ENCODE results near the gene KLF15.

Gene KLF15

DNA sequence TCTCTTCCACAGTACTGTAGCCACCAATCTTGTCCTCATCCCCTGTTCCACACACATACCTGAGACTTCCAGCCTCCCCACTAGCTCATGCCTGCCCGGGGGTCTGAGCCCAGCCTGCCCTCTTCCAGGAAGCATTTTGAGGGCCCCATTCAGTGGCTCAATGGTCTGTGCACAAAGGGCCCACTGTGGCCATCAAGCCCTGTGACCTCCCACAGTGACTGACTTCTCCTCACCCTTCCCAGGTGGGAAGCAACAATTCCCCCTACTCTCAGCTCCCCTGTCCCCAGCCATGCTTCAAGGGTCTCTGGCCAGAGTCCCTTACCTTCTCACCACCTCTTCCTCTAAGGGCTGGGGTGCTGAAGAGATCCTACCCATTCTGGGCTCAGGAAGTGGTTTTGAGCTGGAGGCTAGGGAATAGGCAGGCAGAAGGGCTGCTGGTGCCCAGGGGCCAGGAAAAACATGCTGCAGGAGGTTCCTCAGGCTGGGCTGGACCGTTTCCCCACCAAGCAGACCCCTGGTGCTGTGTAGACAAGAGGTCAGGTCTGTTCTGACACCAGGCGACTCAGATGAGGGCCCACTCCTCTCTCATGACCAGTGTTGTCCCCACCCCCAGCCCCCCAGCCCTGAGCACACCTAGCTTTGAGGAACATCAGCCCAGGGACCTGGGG, 3.0 kb upstream of the KLF15 start:
- no peak for DNase-seq

DNA sequence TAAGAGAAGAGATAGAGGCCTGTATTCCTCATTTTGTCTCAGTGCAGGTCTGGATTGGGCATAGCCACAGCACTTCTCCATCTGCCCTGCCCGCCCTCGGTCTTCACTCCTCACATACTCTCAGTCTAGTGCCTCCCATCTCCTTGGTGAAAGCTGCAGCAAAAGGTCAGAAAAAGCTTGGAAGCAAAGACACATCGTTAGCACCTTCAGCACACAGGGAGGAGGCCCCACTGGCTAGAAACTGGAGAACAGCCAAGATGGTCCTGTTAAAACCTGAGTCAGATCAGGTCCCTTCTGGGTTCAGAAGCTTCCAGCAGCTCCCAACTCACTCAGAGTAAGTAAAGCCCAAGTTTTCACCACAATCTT, 1.6 kb upstream of the KLF15 start:
- no peak for DNase-seq

DNA sequence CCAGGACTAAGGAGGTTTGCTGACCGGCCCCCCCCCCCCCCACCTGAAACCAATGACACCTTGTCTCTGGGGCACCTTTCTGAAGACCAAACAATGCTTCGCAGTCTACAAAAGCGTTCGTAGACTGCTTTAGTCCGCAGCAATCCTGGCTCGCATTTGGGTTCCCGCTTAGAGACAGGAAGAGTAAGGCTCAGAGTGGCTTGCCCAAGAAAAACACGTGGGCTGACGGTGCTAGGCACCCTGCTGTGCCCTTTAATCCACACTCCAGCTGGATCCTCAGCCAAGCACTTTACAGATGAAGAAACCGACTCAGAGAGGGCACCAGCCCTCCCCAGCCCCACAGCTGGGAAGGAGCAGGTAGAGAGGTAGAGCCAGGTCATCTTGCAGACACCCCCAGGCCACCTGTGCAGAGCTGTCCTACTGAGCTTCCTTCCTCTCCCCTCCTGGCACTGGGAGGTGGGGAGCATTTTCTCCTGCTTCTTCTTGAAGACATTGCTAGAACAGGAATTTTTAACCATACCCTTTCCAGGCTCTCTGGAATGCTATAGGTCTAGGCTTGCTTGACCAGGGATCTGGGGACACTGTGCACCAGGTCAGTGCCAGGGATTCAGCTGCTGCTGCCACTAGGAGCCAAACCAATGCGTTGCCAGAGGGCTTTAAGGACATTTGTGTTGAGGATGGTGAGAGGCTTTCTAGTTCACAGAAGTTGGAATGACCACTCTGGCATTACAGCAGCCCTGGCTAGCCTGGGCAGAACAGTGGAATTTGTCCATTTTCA, 1.0 kb upstream of the KLF15 start:
- peak; percentile 79 for DNase-seq

DNA sequence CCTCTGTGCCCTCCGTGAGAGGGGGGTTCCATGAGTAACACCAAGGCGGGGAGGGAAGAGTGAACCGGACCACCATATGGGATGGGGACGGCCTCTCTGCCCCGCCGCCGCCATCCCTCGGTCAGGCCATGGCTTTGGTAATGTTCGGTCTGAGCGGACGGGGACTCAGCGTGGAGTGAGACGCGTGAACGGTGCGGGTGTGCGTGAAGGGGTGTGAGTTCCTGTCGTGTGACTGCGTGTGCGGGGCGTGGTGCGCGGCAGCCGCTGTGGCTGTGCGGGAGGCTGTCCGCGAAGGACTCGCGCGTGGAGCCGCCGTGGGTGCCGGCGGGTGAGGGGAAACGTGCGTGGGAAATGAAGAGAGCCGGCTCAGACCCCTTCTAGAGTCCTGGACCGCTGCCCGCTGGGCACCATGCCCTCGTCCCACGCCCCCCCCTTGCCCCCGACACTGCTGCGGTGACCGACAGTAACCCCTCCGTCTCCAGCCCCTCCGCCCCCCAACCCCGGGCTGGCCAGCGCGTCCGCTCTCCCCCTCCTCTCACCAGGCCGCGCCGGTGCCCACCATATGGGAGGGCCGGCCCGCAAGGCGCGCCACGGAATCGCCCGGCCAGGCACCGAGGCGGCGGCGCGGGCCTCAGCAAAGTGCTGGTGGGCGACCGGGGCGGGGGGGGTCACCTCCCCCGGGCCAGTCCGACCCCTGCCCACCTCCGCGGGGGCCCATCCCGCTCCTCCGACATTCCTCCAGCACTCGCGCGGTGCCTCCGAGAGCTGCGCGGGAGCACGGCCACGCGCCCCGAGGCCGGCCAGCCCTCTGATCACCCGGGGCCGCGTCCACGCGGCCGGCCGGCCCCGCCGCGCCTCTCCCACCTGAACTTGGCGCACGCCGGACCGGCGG, 589 bp downstream of the KLF15 start:
- peak; percentile 55 for DNase-seq

DNA sequence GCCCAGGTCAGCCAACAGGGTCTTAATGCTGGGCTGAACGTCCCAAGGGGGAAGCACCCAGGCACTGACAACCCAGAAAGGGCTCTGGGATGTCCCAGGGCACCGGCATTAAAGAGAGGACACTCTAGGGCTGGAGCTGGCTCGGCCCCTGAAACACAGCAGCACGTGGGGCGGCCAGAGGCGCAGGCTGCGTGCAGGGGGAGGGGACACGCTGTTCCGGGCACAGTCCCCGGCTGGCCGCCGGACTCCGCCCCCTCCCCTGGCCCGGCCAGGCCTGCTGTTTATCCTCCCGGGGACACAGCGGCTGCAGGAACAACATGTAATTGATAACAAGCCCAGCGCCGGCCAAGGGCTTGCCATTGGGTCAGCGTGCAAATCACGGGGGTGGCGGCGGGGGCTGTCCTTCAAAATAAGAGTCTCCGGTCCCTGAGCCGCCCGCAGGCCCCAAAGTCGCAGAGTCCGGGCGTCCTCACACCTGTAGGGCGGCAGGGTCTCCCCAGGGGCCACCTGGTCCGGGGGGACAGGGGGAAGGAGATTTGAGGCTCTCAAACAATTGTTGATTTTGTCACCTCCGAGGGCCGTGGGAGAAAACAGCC, 1.3 kb downstream of the KLF15 start:
- peak; percentile 88 for DNase-seq

DNA sequence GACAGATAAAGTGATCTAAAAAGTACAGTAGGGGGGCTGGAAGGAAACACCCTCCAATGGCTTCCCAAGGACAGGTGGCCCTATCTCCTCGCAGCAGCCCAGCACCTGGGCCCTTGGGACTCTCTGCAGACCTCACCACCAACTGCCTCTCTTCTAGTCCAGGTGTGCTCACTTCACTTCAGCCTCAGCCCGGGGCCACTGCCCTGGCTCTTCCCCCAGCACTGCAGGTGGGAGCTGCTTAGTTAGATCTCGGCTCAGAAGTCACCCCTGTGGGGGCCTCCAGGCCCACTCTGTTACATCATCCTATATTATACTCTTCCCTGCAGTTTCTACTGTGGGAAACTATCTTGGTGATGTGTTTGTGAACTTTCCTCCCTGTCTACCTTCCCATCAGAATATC, 2.0 kb downstream of the KLF15 start:
- peak; percentile 47 for DNase-seq

DNA sequence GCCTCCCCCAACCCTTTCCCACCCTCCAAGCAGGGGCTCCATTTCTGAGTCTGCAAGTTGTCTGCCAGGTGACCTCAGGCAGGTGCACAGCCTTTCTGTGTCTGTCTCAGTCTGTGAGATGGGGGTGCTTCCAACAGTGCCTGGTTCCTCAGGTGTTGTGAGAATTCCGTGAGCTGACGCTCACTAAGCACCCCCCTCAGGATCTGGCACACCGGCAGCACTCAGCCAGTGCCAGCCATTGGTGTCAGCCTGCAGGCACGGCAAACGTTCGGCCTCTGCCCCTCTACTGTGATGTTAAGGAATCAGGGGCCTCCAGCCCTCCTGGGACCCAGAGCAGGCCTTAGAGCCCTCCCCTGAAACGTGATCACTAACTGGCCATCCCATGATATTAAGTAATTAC, 2.4 kb downstream of the KLF15 start:
- DNase-seq = no peak

DNA sequence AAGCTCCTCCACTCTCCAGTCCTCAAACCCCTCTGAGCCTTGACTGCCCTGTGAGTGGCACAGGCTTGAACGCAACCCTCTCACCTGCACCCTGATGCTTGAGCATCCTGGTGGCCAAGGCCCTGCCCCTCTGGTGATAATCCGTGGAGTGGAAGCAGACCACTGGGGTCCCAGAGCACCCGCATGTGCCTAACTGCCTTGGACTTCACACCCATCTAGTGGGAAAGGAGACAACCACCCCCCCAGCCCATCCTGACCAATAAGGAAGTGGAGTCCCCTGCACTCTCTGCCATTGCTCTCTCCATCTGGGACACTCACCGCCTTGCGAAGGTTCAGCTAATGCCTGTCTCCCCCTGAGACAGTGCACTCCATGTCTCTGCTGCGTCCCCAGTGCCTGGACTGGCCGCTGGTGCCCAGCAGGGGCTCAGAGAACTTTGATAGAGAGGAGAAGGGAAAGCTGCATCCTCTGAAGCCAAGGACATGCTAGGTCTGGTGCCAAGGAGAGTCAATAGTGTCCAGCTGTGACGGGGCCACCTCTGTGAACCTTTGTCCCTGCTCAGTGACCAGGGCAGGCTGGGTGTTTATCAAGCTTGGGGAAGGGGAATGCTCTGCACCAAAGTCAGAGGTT, 3.4 kb downstream of the KLF15 start:
- no peak for DNase-seq

DNA sequence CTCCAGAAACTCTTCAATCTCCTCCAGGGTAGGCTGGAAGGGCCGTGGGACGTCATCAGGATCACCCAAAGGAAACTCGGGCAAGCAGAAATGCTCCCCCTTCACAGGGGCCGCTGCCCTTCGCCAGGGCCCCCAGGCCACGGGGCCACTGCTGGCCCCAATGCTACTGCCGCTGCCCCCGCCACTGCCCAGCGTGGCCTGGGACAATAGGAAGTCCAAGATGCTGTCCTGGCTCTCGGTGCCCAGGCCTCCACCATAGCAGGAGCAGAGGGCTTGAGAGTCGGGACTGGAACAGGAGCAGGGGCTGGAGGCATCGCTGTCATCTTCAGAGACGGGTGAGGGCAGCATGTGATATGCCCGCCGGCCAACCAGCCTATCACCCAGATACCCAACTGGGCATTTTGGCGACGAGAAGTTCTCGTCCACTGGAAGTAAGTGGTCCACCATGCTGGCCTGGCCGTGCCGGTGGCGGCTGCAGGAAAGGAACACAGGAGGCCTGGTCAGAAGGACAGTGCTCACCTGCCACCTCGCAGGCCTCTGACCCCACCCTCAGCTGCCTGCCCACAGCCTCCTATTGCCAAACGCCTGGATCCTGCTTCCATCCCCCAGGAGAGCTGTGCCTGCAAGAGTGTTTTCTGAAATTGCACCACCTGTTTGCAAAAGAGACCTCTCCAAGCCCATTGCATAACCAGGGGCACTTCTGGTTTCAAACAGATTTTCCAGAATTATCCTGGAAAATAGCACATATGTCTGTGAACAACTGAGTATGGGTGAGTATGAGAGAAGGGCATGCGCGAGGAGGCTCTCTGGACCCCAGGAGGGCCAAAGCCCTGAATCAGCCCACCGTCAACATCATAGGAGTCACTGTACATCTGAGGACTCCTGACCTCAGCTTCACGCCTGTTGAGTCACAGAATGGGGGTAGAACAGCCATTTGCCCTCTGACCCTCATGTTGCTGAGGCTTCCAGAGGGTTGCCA, 4.4 kb downstream of the KLF15 start:
- no peak for DNase-seq

DNA sequence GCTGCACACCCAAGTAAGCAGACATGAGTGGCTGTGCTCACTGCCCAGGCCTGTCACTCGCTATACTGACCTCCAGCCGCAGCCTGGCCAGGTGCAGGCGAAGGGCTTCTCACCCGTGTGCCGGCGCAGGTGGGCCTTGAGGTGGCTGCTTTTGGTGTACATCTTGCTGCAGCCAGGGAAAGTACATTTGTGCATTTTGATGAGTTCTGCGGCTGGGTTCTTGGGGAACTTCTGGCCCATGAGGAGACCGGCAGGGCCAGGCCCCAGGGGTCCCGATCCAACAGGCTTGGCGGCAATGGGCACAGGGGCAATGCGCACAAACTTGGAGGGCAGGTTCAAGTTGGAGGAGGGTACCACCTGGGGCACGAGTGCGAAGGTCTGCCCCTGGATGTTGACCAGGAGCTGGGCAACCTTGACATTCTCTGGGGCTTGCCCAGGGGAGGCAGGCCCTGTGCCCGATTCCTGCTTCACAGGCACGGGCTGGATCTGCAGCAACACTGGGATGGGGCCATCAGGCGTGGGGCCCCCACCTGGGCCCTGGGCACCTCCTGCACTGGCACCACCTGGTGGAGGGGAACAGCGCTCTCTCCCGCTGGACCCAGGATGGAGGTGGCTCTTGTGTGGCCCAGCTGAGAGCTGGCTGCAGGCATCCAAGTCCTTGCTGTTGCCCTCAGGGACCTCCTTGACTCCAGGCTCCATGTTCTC, 5.3 kb downstream of the KLF15 start:
- DNase-seq = peak; percentile 18

DNA sequence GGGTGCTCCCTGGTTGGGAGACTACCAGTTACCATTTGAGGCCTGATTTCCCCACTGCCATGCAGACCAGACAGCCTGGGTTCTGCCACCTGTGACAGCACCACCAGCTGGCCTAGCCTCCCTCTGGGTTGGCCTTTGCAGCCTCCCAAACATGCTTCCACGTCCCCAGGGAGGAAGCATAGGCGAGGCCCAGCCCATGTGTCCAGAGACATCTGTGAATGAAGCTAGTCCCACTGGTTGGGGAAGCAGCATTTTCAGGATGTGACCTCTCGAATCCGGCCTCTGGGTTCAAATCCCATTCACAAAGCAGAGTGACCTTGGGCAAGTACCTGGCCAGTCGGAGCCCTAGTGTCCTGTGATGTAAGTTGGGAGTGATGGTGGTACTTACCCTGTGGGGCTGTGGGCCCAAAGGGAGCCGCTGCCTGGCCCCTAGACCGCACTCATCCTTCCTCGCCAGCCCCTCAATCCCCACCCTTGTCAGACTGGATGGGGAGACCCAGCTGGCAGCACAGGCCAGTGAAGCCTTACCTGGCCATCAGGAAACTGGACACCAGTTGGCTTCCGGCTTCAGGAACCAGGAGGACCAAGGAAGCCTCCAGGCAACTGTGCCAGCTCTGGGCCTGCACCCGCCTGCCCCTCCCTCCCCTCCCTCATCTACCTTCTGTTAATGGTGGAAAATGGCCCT, 6.0 kb downstream of the KLF15 start:
- DNase-seq = no peak

DNA sequence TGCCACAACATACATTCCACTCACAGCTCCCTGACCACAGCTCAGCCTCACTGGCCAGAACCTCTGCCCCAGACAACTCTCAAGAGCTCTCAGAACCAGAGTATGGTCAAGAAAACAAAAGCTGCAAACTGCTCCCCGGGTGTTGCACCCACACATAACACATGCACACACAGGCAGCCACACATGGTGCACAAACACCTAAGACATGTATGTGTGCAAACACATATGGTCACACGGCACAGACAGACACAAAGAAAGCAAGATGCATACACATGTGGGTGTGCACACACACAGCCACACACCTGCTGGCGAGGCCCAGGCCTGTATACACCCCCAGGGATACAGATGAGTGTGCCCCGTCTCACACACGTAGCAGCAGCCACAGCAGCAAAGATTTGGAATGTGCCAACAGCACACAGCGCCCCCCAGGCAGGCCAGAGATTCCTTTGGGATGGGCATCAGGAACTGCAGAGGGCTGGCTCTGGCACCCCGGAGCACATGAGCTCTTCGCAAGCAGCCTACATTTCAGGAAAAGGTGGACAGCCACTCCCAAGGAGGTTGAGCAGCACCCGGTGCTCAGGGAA, 6.6 kb downstream of the KLF15 start:
- no peak for DNase-seq

DNA sequence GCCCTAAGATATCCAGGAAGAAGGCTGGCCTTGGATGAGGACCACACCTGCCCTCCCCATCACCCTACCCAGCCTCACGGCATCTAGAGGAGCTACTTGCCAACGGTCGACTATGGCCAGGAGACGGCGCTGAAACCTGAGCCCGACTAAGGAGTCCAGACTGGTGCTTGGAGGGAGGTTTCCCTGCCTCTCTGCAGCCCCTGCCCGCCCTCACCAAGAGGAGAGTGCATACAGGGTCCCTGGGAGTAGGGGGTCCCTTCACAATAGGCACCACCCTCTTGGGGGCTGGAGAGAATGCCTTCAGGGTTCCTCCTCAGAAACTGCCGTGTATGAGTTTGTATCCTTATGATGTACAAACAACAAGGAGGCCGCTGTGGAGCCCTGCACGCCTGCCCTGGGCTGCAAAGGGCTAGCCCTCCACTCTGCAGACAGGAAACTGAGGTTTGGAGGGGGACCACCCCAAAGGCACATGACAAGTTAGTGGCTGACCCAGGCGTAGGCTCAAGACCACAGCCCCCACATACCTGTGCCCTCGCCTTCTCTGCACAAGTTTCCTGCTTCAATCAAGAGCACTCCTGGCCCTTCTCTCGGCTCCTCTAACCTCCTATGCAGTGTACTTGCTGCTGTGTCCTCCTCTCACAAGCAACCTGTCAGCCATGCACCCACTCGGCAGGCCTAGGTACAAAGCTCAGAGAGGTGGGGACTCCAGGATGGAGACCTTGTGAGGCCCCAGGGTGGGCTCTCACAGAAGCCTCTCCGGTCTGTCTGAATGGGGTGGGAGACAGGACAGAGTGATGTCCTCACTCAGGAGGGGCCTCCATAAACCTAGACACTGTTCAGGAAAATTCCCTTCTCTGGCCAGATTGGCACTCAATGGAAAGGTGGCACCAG, 7.4 kb downstream of the KLF15 start:
- no peak for DNase-seq

DNA sequence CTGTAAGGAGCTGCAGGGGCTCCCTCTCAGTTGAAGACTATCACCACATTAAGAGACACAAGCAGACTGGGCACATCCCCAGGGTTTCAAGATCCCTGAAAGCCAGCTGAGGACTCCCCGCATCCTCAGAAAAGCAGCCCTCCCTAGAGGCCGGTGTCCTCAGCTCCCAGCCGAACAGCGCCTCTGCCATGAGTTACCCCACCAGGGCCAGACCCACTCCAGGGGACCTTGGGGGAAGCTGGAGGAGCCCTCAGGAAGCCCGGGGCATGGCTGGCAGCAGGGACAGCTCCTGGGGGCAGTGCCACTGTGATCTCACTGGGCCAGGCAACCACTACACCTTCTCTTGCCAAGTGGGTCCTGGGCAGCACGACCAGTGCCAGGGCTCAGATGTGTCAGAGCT, 8.1 kb downstream of the KLF15 start:
- DNase-seq = no peak

DNA sequence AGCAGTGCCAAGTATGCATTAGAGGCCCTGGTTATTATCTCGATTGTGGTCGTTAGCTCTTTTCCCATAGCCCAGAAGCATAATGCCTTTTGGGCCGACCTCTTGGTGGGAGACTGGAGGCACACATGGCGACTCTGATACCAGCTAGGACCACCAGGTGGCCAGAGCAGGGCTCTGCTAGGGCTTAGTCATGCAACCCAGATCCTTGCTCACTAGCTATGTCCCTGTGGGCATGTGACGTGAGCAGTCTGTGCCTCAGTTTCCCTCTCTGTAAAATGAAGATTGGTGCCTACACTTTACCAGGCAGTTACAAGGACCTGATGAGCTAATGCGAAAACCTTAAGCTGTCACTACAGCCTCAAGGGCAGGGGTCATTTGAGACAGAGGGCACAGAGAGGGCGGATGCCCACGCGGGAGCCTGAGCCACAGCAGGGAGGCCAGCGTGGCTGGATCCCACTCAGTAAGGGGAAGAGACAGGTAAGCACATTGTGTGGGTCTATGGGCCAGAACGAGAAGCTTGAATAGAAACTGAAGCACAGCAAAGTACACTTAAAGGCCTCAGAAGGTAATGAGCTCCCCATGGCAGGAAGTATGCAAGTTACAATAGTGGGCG, 8.8 kb downstream of the KLF15 start:
- DNase-seq = no peak

DNA sequence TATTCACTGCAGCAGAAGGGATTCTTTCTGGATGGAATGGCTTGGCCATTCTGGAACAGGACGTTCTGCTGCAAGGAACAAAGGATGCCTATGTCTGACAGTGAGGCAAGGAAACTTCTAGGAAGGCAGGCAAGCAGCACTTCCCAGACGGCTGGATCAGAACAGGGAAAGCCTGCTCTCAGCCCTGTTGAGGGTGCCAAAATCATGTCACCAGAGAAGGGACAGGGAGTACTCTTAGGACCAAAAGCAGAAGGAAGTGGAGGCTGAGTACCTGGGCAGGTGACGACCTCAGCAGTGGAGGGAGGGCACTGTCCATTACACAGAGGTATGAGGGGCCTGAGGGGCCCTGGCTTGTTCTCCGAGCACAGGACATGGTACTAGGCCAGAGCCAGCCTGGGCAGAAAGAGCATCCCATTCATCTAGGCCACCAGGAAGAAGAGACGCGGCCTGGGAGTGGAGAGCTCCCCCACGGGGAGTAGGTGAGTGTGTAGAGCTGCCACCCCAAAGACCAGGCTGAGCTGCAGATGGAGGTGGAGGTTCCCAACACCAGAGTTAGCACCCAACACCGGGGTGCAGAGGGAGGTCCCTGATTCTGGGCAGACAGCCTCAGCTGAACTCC, 9.6 kb downstream of the KLF15 start:
- DNase-seq = no peak

DNA sequence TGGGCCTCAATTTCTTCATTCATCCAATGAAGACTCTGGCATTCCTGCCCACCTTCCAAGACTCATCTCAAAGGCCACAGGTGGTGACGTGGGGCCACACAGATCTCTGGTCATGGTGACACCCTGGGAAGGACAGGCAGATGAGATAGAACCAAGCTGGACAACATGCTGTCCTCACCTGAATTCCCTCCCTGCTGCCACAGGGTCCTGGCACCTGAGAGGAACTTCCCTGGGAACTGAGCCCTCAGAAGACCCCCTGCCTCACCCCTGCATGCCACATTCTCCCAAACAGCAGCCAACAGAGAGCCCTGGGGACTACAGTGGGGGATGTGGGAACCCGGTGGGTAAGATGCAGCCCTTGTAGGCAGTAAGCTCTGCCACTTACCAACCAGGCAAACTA, 10.7 kb downstream of the KLF15 start:
- DNase-seq = no peak
